Measurements from ENCODE around the gene MRPL58. TPM values are rescaled to one million over a fixed set of nuclear protein-coding genes. Genes with fewer than 3 reads are reported as not detected.

Gene MRPL58
- total RNA-seq, 1 donor from 2014 or later = 22.4 TPM

GRCh38 chr17:75064040-75064439 lies 51.6 kb downstream of the MRPL58 start:
- Histone ChIP-seq H3K4me3 (no peak overlapping the region), H3K27ac (no peak overlapping the region), H3K36me3 (peaks cover 57% of the 10 kb centered on the region), H3K4me1 (peaks cover 14% of the 10 kb centered on the region), H3K9me3 (no peaks in the 10 kb centered on the region), H3K27me3 (ENCODE audit: low read depth) (no peaks in the 10 kb centered on the region)
- no peak for TF ChIP-seq CTCF (IDR thresholded peaks at IDR 0.05)
- ATAC-seq (no peak), DNase-seq (no peak)
- intact Hi-C loops (cut with DNase I) = no loop called here

- Histone ChIP-seq H3K4me1 (peaks cover 10% of the 10 kb centered on the region), H3K9me3 (no peaks in the 10 kb centered on the region), H3K27ac (no peak overlapping the region), H3K36me3 (peaks cover 53% of the 10 kb centered on the region), H3K27me3 (ENCODE audit: low read depth) (no peaks in the 10 kb centered on the region), H3K4me3 (no peak overlapping the region)
- ATAC-seq = no peak
- no peak for TF ChIP-seq CTCF (IDR thresholded peaks at IDR 0.05)
- intact Hi-C loops (cut with DNase I) = no loop called here
- no peak for DNase-seq
These were observed 52.0 kb downstream of the MRPL58 start for GRCh38 chr17:75064460-75064859.

GRCh38 chr17:75064867-75065561 lies 52.5 kb downstream of the MRPL58 start:
- Histone ChIP-seq H3K4me1 (peaks cover 5% of the 10 kb centered on the region), H3K9me3 (no peaks in the 10 kb centered on the region), H3K27ac (no peak overlapping the region), H3K4me3 (no peak overlapping the region), H3K27me3 (ENCODE audit: low read depth) (no peaks in the 10 kb centered on the region), H3K36me3 (peaks cover 47% of the 10 kb centered on the region)
- no peak for TF ChIP-seq CTCF (IDR thresholded peaks at IDR 0.05)
- no peak for DNase-seq
- ATAC-seq = no peak
- intact Hi-C loops (cut with DNase I) = no loop called here

GRCh38 chr17:75065562-75066151 lies 53.2 kb downstream of the MRPL58 start:
- Histone ChIP-seq H3K9me3 (no peaks in the 10 kb centered on the region), H3K4me3 (no peak overlapping the region), H3K27me3 (ENCODE audit: low read depth) (no peaks in the 10 kb centered on the region), H3K4me1 (no peaks in the 10 kb centered on the region), H3K36me3 (peaks cover 42% of the 10 kb centered on the region), H3K27ac (no peak overlapping the region)
- TF ChIP-seq CTCF (IDR thresholded peaks at IDR 0.05) = no peak
- ATAC-seq (no peak), DNase-seq (no peak)
- intact Hi-C loops (cut with DNase I) = no loop called here

GRCh38 chr17:75067856-75068255 lies 55.4 kb downstream of the MRPL58 start:
- peaks cover 23% of the 10 kb centered on the region for H3K36me3 ChIP-seq
- no peak for TF ChIP-seq CTCF (IDR thresholded peaks at IDR 0.05)
- no peak overlapping the region for H3K4me3 ChIP-seq
- no peaks in the 10 kb centered on the region for H3K27me3 ChIP-seq (ENCODE audit: low read depth)
- no peak for ATAC-seq
- no peaks in the 10 kb centered on the region for H3K9me3 ChIP-seq
- DNase-seq = no peak
- no peaks in the 10 kb centered on the region for H3K4me1 ChIP-seq
- intact Hi-C loops (cut with DNase I) = no loop called here
- no peak overlapping the region for H3K27ac ChIP-seq
